NCI-H2171 (cell line): ENCODE measurements around the gene FRY.

Source experiments
- DNase-seq: peaks from one replicate; lab custom pipeline; 2025; lab: John Stamatoyannopoulos, UW

FRY gene

DNA sequence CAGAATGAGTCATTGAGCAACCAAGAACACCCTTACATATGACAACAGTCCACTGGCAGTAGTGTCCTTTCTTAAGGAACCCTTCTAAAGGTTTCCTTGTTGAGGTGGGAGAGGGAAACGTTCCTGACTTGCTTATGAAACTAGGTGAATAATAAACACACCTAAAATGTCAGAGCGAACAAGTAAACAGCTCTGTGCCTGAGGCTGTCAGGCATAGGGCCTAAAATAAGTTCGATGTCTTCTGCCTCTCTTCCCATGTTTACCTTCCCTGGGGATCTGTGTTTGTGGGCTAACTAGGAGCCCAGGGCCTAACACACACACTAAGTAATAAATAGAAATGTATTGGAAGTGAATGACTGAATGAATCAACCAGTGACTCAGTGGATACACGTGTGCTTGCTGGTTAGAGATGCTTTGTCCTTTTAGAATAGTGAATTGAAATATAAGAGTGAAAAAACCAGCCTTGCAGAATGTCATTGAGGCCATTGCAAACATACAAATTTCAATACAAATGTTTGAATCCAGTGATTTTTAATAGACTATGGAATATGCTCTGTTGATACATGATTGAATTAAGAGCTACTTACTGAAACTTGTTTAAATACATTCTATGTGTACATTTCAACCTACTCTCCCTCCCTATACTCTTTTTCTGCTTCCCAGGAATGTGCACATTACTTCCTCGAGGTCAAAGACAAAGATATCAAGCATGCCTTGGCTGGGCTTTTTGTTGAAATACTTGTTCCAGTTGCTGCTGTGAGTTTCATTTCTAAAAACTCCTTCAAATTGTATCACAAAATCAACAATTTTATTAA, 102.9 kb downstream of the FRY start:
- no peak for DNase-seq

GRCh38 chr13:32135056-32135390, 103.4 kb downstream of the FRY start:
- no peak for DNase-seq

- no peak for DNase-seq
Observed at GRCh38 chr13:32135655-32136054, 104.1 kb downstream of the FRY start.

- DNase-seq, result no peak
Observed at GRCh38 chr13:32136061-32136460, 104.5 kb downstream of the FRY start.

DNA sequence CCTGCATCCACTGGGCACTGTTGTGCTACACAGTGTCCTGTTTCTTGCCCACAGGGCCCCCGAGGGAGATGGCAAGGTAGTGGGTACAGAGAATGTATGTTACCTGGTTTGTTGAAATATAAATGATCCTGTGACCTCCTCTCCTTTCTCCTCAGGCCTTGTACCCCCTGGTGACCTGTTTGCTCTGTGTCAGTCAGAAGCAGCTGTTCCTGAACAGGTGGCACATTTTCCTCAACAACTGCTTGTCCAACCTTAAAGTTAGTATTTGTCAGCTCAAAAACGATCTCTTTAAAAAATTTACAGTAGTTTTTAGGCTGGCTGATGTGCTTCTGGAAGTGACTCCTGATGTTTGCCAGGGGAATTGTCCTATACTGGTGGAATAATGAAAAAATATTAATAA, 105.1 kb downstream of the FRY start:
- no peak for DNase-seq

DNA sequence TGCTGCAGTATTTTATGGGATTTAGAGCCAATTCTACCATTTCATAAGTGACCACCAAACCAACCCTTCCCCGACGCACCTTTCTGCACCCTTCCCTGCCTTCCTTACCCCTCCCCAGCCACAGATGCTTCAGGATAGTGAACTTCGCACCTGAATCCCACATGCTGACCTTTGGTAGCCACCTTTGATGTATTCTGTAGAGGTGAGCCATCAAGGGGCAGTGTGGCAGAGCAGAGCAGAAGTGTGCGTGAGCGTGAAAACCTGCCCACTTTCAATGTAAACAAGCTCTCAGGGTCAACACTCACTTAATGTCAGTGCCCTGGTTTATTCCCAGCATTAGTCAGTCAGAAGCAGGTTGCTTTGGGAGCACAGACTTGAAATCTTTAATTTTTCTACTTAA, 107.7 kb downstream of the FRY start:
- no peak for DNase-seq

GRCh38 chr13:32140109-32140508, 108.5 kb downstream of the FRY start:
- no peak for DNase-seq

- no peak for DNase-seq
Observed at GRCh38 chr13:32141462-32141861, 109.9 kb downstream of the FRY start.

- DNase-seq, result no peak
Observed at GRCh38 chr13:32142115-32142514, 110.5 kb downstream of the FRY start.

- no peak for DNase-seq
Observed at GRCh38 chr13:32142956-32143375, 111.4 kb downstream of the FRY start.

DNA sequence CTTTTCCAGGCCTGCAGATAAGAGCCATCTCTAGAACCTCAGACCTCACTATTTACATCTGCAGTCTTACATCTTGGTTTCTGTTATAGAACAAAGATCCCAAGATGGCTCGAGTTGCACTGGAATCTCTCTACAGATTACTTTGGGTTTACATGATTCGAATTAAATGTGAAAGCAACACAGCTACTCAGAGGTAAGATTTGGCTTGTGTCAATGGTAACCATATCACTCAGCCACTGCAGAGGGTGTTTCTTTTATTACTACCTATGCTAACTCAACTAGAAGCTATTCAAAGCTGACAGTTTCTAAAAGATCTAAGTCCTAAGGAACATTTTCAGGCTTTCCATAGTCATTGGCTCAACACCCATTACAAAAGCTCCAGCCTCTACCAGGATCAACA, 115.6 kb downstream of the FRY start:
- no peak for DNase-seq

DNA sequence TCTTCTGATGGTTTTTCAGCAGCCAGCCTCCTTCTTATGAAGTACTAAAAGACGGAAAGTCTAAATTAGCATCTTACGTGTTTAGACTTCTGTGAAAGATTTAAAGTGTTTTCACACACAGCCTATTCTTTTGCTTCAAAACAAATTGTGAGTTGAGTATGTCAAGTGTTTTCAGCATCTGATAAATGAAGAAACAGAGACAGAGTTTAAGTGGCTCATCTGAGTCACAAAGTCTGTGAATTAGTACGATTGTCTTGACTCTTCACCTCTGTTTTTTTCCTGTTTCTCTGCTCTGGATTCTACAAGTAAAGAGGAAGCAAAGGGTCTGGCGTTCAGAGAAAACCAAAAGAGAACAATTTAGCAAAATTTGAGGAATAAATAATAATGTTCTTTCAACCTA, 116.4 kb downstream of the FRY start:
- no peak for DNase-seq

- DNase-seq, result no peak
Observed at GRCh38 chr13:32150239-32150638, 118.7 kb downstream of the FRY start.

DNA sequence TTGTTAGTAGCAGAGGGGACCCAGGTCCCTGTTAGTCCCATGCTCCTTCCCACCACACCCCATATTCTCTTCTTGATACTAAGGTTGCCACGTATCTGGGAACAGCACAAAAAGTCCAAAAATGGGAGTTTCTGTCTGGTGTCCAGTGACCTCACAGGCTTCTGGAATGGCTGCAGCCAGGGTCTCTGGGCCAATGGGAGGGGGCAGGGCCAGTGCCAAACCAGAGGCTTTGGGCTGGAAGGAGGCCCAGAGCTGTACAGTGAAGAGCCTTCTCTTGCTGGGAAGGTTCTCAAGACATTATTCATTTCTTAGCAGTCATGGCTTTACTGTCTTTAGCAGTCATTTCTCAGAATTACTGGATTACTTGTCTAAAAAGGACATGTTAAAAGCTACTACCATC, 119.2 kb downstream of the FRY start:
- DNase-seq, result no peak

DNA sequence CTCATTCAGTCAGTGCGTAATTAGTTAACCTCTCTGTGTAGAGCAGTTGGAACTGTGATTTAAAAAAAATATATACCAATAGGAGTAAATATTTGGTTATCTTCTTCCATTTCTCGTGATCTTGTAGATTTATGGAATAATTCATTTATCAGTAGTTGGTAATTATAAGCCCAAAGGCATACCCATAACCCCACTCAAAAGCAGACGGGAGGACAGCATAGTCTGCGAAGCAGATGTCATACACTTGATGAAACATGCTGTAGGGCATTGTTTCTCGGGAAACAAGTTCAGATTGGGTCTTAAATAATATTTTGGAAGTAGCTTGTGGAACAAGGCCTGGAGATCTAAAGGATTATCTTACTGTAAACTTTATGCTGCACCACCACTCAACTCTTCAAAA, 119.7 kb downstream of the FRY start:
- no peak for DNase-seq

- DNase-seq, result no peak
Observed at GRCh38 chr13:32153056-32153455, 121.5 kb downstream of the FRY start.

DNA sequence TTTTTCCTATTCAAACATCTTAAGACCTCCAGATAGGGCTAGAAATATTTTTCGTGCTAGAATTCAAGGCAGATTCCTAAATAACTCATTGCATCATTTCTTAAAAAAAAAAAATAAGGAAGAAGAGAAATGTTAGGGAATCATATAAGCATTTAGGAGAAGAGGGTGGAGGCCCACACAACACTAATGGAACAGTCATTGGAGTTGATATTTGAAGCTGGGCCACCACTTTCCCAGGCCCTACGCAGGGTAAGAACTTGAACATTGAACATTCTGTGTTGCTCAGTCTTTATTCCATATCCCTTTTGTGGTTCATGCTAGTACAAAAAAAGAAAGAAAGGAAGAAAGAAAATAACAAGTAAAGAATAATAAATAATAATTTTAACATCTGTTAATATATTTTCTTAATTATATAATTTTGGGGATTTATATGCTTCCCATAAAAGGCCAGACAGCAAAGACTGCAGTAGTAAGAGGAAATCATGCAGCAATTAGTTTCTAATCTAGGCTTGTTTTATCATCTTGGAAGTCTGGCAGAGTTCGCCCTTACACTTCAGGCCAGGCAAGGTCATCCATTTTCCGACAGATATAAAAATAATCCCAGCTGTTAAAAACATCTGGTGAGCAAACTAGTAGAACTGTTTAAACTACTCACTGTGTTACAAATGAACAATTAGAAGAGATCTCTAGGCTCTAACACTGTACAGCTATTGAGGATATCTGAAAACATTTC, 127.7 kb downstream of the FRY start:
- DNase-seq, result no peak

DNA sequence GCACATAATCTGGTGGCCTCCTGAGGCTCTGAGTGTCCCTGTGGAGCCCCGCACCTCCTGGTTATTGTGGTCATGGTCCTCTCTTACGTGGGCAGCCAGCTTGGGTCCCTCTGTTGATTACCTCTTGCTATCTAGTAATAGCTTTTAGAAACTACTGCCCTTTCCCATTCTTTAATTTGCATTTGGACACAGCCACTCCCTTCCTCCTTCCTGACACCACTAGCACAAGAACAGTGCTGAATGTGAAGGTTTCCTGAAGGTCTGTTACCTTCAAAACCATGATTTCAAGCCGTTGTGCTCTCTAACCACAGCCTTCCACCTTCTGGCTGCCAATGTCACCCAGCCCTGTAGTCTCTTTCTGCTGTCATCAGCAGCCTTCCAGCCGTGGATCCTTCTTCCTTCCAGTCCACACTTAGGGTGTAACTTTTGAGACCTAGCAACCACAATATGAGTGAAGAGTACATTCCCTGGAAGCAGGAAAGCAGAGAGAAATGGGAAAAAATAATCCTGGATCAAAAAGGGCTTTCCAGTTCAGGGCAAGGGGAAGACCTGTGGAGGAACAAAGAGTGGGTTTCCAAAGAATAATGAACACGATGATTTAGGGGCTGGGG, 130.9 kb downstream of the FRY start:
- DNase-seq, result no peak

- peak; percentile 46 for DNase-seq
Observed at GRCh38 chr13:32164622-32165268, 133.2 kb downstream of the FRY start.

- no peak for DNase-seq
Observed at GRCh38 chr13:32165796-32166195, 134.2 kb downstream of the FRY start.

GRCh38 chr13:32168131-32168530, 136.6 kb downstream of the FRY start:
- no peak for DNase-seq

DNA sequence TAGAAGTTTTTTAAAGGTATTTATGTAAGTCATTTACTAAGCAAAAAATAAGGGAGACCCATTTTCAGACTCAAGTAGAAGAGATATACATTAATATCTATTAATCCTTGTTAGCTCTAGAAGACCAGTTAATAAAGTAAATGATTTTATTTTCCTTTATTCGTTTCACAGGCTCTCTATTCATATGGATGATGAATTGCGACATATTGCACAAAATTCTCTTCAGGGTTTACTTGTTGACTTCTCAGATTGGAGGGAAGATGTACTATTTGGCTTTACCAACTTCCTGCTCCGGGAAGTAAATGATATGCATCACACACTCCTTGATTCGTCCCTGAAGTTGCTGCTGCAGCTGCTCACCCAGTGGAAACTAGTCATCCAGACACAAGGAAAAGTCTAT, 139.3 kb downstream of the FRY start:
- no peak for DNase-seq

DNA sequence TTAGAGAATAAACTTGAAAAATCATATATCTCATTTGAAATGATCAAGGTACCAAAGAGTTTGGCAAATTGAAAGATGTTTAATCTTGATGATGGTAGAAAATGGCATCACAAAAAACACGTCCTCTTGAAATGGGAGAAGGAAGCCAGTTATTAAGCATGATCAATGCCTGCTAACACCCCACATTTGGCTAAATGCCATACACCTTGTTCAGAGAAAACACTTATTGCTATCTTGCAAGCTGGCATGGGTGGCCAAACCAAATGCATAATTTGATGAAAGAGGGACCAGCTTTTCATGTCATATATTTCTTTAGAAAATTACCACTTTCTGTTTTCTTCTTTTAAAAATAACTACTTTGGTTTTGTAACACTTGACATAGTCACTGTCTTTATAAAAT, 142.3 kb downstream of the FRY start:
- peak; percentile 9 for DNase-seq
